RKO (cell line): ENCODE measurements around the gene HCN3.
"Not testable (repeated sequence)": the region's sequence is repeated elsewhere in the genome, so short reads cannot be mapped to it uniquely, and the experiment has no call there.

Experiments used
- DNase-seq: peaks from one replicate; pipeline ENCODE4 v3.0.0-alpha.2; 2016; ENCODE audit warnings: low spot score

Gene HCN3

DNA sequence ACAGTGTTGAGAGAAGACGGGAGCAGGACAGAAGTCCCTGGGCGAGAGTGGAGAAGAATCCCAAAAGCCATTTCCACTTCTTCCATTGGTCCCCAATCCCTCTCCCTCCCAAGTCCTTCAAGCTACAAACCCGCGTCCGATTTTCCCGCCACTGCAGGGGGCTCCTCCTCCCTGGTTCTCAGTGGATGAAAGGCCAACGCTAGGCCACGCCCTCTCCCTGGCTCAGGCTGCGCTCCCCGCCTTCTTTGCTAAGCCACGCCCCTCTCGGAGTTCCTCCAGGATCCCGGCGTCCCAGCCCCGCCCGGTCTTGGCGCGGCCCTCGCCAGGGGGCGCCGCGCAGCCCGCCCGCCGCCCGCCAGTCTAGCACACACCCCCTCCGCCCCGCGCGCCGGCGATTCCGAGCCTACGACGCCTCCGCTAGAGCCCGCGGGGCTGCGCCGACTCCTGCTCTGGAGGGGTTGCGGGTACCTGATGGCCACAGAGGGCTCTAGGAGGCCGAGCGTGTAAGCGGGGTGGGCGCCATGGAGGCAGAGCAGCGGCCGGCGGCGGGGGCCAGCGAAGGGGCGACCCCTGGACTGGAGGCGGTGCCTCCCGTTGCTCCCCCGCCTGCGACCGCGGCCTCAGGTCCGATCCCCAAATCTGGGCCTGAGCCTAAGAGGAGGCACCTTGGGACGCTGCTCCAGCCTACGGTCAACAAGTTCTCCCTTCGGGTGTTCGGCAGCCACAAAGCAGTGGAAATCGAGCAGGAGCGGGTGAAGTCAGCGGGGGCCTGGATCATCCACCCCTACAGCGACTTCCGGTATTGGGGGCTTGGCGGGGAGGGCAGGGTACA, at the start of gene HCN3:
HCN3 (plus strand) TSS at position 394 of the 832 bp plus-strand sequence; CDS start at position 522, 128 bp downstream.
- peak; percentile 95 for DNase-seq

GRCh38 chr1:155228096-155228427, 49.2 kb upstream of the HCN3 start:
- no peak for DNase-seq

DNA sequence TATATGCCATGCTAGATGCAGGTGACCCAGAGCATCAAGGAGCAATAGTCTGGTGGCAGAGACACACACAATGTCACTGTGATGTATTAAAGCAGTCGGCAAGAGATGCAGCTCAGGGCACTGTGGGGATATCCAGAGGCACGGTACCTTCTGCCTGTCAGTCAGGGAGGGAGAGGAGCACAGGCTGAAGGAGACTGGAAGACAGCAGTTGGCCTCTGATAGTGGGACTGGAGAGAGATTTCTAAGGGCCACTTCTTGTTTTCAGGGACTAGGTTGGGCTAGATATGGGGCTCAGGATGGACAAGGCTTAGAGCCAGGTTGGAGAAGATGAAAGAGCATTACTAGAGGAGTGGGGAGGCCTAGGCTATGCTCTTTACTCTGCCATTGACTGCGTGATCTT, 46.0 kb upstream of the HCN3 start:
- DNase-seq, result not testable (repeated sequence)

DNA sequence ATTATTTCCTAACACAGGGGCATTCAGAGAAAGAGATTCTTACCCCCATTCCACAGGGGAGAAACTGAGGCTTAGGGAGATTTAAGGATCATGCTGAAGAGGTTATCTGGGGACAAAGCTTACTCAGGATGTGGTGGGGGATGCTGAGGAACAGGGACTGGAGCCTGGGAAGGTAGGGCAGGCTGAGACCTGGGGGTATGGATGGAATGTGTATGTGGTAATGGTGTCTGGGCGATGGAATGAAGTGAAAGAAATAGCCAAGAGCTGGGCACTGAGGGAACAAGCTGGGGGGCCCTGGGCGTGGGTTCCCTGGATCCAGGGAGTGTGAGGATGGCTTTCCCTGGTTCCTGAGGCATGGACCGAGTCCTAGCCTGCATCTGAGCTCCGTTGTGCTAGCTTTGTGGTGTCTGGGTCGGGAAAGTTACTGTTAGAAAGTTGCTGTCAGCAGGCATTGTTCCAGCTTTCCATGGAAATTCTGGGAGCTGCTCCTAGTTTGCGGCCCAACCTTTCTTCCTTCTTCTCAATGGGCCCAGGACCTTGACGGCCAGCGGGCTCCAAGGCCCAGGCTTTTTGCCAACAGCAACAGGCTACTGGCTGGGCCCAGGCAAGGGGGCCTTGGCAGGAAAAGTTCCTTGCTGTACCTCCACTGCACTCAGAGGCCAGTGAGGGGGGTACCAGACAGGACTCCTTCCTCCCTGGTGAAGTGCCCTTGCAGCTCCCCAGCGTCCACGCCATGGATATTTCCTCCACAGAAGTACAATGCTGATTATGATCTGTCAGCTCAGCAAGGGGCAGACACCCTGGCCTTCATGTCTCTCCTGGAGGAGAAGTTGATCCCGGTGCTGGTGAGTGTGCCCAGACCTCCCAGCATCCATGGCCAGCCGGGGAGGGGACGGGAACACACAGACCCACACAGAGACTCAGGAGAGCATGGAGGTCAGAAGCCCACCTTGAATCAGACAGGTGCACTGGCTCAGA, 45.0 kb upstream of the HCN3 start:
- DNase-seq, result not testable (repeated sequence)

- not testable (repeated sequence) for DNase-seq
Measured at GRCh38 chr1:155233502-155233901, 43.8 kb upstream of the HCN3 start.

- DNase-seq, result not testable (repeated sequence)
Measured at GRCh38 chr1:155235375-155235774, 41.9 kb upstream of the HCN3 start.

GRCh38 chr1:155236451-155236850, 40.8 kb upstream of the HCN3 start:
- no peak for DNase-seq

GRCh38 chr1:155241069-155241679, 36.1 kb upstream of the HCN3 start:
- peak; percentile 87 for DNase-seq

- DNase-seq, result peak; percentile 54
Measured at GRCh38 chr1:155241841-155242264, 35.4 kb upstream of the HCN3 start.

DNA sequence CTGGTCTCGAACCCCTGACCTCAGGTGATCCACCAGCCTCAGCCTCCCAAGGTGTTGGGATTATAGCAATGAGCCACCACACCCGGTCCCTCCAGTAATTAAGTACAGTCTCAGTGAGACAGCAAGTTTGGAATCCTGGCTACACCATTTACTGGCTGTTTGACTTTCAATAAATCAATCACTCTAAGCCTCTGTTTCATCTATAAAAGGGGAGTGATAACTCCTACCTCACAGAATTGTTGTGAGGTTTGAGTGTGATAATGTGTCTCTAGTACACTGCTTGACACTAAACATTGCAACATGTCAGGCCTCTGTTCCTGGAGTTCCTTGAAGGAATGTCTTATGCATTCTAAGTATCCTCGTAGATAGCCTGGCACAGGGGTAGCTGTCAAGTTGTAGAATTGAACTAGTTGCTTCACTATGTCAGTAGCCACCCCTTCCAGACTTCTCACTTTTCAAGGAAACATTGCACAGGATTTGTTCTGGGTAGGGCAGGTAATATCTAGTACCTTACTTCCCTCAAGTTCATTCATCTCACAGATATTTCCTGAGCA, 34.4 kb upstream of the HCN3 start:
- no peak for DNase-seq

DNA sequence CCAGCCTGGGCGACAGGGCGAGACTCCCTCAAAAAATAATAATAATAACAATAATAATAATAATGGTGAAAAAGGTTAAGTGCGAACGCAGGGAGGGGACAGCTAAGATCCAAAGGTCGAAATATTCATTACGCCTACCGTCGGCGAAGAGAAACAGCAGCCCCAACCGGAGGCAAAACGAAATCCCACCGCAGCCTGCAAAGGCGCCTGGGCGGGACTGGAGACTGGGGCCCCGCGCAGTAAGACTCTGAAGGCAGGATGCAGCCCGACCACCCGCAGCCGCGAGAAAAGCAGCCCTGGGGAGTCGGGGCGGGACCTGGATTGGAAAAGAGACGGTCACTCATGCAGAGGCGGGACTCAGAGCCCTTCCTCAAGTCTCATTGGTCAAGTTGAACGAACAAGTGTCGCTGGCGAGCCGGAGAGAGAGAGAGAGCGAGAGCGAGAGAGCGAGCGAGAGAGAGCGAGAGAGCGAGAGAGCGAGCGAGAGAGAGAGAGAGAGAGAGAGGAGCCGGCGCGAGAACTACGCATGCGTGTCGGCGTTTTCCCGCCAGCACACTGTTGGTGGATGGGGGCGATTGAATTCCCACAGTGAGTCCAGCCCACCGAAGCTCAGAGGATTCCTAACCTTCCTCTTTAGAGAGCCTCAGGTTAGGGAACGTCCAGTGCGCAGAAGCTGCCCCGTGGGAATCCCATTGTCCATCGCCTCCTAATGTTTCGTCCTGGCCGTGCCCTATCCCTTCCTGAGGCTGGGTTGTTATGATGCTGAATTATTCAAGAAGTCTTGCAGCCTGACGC, 32.7 kb upstream of the HCN3 start:
- DNase-seq, result peak; percentile 99

- DNase-seq, result no peak
Measured at GRCh38 chr1:155245163-155245524, 32.1 kb upstream of the HCN3 start.

GRCh38 chr1:155246796-155247195, 30.5 kb upstream of the HCN3 start:
- not testable (repeated sequence) for DNase-seq

- no peak for DNase-seq
Measured at GRCh38 chr1:155247667-155248553, 29.4 kb upstream of the HCN3 start.

DNA sequence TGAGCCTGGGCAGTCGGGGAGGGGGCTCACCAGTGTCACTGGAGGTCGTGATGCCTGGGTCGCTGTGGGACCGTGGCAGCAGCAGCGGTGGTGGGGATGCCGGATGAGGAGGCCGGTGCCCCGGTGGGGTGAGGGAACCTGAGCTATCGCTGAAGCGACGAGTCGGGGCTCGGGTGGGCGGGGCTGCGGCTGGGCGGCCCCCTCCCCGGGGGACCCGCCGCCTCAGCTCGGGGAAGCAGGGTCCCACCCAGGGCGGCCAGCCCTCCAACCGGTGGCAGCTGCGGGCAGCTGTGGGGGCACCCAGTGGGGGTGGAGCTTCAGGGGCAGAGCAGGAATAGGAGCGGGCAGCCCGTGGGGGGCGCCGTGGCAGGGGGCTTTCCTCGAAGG, 27.0 kb upstream of the HCN3 start:
- DNase-seq, result no peak

DNA sequence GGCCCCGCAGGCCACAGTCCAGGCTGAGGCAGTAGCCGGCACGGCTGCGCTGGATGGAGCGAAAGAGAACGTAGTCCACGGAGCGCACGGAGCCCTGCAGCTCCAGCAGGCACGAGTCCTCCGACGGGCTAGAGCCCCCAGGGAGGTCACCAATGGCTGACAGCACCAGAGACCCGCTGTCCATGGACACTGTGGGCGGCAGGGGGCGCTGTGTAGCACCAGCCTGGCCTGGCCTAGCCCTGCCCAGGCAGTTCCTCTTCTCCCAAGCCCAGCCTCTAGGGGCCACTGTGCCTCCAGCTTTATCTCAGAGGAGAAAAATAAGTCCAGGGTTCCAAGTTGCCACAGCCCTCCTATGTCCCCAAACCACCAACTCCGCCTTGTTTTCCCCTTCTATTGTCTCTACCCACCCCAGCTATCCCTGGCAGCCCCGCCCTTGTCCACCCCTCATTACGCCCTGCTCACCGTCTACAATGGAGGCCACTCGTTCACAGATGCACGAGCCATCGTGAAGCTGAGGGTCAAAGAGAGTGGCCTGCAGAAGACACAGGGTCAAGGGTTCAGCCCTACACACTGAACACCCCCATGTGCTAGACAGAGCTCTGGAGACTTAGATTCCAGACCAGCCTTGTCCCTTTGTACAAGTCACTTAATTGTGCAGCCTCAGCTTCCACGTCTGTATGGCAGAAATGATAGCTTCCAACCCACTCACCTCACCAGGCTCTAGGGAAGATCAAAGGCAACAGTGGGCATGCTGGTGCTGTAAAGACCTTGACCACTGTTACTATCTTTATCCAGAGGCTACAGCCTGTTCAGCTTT, 26.4 kb upstream of the HCN3 start:
- DNase-seq, result peak; percentile 90

- no peak for DNase-seq
Measured at GRCh38 chr1:155251566-155251965, 25.7 kb upstream of the HCN3 start.

- no peak for DNase-seq
Measured at GRCh38 chr1:155253208-155253607, 24.1 kb upstream of the HCN3 start.

- DNase-seq, result peak; percentile 82
Measured at GRCh38 chr1:155253797-155254196, 23.5 kb upstream of the HCN3 start.
